ENCODE results near the gene TTLL11. TPM values are rescaled to one million over a fixed set of nuclear protein-coding genes. Genes with fewer than 3 reads are reported as not detected.
"Not testable (repeated sequence)": the region's sequence is repeated elsewhere in the genome, so short reads cannot be mapped to it uniquely, and the experiment has no call there.

TTLL11 gene
- total RNA-seq, 2 experiments from 2014 or later = 0.56 to 1.4 TPM

GRCh38 chr9:121798941-121799340 lies 294.2 kb downstream of the TTLL11 start:
- no peak for TF ChIP-seq CTCF (IDR thresholded peaks at IDR 0.05)
- no peak for ATAC-seq
- Mint-ChIP-seq H3K36me3 (ENCODE audit: low read depth) (no peaks in the 10 kb centered on the region), H3K27me3 (peaks cover 6% of the 10 kb centered on the region), H3K4me1 (ENCODE audit: low read depth) (no peaks in the 10 kb centered on the region), H3K4me3 (no peak overlapping the region), H3K9me3 (peaks cover under 1% of the 10 kb centered on the region), H3K27ac (no peak overlapping the region)
- DNase-seq = no peak
- intact Hi-C loops (cut with micrococcal nuclease) = no loop called here
- ChIA-PET POLR2A (no interaction called here), CTCF (no interaction called here)

GRCh38 chr9:121797081-121797480 lies 296.0 kb downstream of the TTLL11 start:
- Mint-ChIP-seq H3K4me1 (ENCODE audit: low read depth) (no peaks in the 10 kb centered on the region), H3K4me3 (no peak overlapping the region), H3K27ac (no peak overlapping the region), H3K36me3 (ENCODE audit: low read depth) (no peaks in the 10 kb centered on the region), H3K27me3 (peaks cover 3% of the 10 kb centered on the region), H3K9me3 (no peaks in the 10 kb centered on the region)
- ChIA-PET POLR2A (no interaction called here), CTCF (no interaction called here)
- ATAC-seq (no peak), DNase-seq (no peak)
- intact Hi-C loops (cut with micrococcal nuclease) = no loop called here
- no peak for TF ChIP-seq CTCF (IDR thresholded peaks at IDR 0.05)

GRCh38 chr9:121794334-121794733 lies 298.8 kb downstream of the TTLL11 start:
- intact Hi-C loops (cut with micrococcal nuclease); H3K27ac Mint-ChIP-seq; H3K36me3 Mint-ChIP-seq (ENCODE audit: low read depth); CTCF ChIA-PET; H3K27me3 Mint-ChIP-seq; POLR2A ChIA-PET; H3K4me1 Mint-ChIP-seq (ENCODE audit: low read depth); H3K9me3 Mint-ChIP-seq; DNase-seq; H3K4me3 Mint-ChIP-seq; ATAC-seq: not testable (repeated sequence)

GRCh38 chr9:121792476-121792875 lies 300.6 kb downstream of the TTLL11 start:
- CTCF ChIA-PET; H3K4me1 Mint-ChIP-seq (ENCODE audit: low read depth); DNase-seq; POLR2A ChIA-PET; ATAC-seq; H3K9me3 Mint-ChIP-seq; intact Hi-C loops (cut with micrococcal nuclease); H3K36me3 Mint-ChIP-seq (ENCODE audit: low read depth); H3K4me3 Mint-ChIP-seq; H3K27ac Mint-ChIP-seq; H3K27me3 Mint-ChIP-seq: not testable (repeated sequence)

GRCh38 chr9:121790841-121791240 lies 302.3 kb downstream of the TTLL11 start:
- CTCF ChIA-PET = no interaction called here
- H3K27ac Mint-ChIP-seq = no peak overlapping the region

More at GRCh38 chr9:121790841-121791240, 302.3 kb downstream of the TTLL11 start:
- Mint-ChIP-seq H3K9me3 (no peaks in the 10 kb centered on the region), H3K4me3 (no peak overlapping the region), H3K36me3 (ENCODE audit: low read depth) (no peaks in the 10 kb centered on the region), H3K4me1 (ENCODE audit: low read depth) (no peaks in the 10 kb centered on the region), H3K27me3 (peaks cover 3% of the 10 kb centered on the region)
- DNase-seq (no peak), ATAC-seq (no peak)
- POLR2A ChIA-PET = no interaction called here
- no peak for TF ChIP-seq CTCF (IDR thresholded peaks at IDR 0.05)
- intact Hi-C loops (cut with micrococcal nuclease) = no loop called here

Measured in activated CD8-positive, alpha-beta T cell treated with anti-CD3 and anti-CD28 coated beads for 36 hours (primary cell).